ENCODE results near the gene PPP2R3C.
"Not testable (repeated sequence)": the region's sequence is repeated elsewhere in the genome, so short reads cannot be mapped to it uniquely, and the experiment has no call there.

The PPP2R3C gene

DNA sequence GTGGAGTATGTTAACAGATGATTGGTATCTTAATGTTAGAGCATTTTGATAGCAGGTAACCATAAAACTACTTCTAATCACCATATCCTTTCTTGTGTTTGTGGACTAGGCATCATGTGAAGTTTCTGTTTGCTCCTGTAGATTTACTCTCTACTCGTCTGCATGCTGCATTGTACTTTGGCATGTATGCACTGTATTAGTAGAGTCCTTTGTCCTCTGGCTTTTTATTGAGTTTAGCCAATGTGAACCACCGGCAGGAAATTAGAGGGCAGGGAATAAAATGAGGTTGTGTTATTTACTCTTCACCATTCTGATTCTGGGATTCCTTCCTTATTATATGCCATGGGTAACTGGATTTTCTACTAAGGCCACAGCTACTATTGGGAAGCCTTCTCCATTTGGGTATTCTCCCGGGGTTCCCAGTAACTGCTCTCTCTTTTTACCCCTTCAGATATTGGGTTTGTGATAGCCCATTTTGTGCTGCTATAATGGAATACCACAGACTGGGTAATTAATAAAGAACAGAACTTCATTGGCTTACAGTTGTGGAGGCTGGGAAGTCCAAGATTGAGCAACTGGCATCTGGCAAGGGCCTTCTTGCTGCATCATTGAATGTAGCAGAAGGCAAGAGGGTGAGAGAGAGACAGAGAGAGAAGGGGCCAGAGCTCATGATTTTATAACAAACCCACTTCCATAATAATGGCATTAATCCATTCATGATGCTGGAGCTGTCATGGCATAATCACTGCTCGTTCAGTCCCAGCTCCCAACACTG lies 53.4 kb downstream of the PPP2R3C start:
- FAIRE-seq, result no peak
- no peak for DNase-seq (ENCODE audit: extremely low spot score, insufficient read length, low read depth)

- DNase-seq (ENCODE audit: extremely low spot score, insufficient read length, low read depth); FAIRE-seq: not testable (repeated sequence)
These were observed 56.1 kb downstream of the PPP2R3C start for GRCh38 chr14:35065731-35066130.

GRCh38 chr14:35061113-35061791 lies 60.5 kb downstream of the PPP2R3C start:
- not testable (repeated sequence) for DNase-seq (ENCODE audit: extremely low spot score, insufficient read length, low read depth); FAIRE-seq

DNA sequence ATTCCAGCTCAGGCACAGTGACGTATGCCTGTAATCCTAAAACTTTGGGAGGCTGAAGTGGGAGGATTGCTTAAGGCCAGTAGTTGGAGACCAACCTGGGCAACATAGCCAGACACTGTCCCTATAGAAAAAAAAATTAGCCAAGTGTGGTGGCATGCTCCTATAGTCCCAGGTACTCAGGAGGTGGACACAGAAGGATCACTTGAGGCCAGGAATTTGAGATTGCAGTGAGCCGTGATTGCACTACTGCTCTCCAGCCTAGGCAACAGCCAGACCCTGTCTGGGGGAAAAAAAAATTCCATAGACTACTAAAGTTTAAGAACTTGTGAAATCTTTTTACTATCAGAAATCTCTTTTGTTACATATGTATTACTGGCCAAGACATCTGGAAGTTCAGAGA lies 69.2 kb downstream of the PPP2R3C start:
- DNase-seq (ENCODE audit: extremely low spot score, insufficient read length, low read depth), result no peak
- no peak for FAIRE-seq

DNA sequence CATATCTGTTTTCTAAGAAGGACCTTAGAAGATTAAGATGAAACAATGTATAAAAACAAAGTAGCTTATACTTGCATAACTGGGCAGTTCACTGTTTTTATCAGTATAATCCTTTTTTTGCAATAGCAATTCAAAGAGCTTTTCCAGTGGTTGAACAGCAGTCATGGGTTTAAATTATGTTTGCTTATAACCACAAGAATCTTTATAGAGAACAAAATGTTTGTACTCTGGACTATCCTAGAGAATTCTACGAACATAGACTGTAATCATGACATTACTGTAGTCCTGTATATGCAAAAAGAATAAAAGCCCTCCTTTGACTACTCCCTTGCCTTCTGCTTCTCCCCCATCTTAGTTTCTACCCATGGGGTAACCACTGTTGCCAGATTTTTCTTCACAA lies 70.0 kb downstream of the PPP2R3C start:
- no peak for DNase-seq (ENCODE audit: extremely low spot score, insufficient read length, low read depth)
- FAIRE-seq, result no peak

DNA sequence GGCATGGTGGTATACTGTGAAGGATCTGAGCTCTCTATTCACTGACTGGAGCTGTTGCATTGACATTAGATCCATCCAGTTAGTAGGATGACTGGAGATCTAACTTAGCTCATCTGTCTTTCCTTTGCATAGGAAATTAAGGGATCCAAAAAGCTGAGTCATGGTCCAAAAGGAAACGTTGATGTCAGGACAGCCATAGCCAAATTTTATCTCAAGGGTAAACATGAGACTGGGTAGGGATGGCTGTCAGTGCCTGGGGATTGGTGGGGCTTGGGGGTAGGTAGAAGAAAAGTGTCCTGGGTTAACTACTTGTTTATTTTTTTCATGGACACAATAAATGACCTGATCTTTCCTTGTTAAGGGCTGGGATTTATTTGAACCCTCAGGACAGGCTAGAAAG lies 71.1 kb downstream of the PPP2R3C start:
- FAIRE-seq, result no peak
- no peak for DNase-seq (ENCODE audit: extremely low spot score, insufficient read length, low read depth)

GRCh38 chr14:35047976-35048513 lies 73.7 kb downstream of the PPP2R3C start:
- no peak for DNase-seq (ENCODE audit: extremely low spot score, insufficient read length, low read depth)

GRCh38 chr14:35046751-35047536 lies 74.8 kb downstream of the PPP2R3C start:
- DNase-seq (ENCODE audit: extremely low spot score, insufficient read length, low read depth) (no peak), FAIRE-seq (no peak)

More at GRCh38 chr14:35047976-35048513, 73.7 kb downstream of the PPP2R3C start:
- FAIRE-seq, result no peak

DNA sequence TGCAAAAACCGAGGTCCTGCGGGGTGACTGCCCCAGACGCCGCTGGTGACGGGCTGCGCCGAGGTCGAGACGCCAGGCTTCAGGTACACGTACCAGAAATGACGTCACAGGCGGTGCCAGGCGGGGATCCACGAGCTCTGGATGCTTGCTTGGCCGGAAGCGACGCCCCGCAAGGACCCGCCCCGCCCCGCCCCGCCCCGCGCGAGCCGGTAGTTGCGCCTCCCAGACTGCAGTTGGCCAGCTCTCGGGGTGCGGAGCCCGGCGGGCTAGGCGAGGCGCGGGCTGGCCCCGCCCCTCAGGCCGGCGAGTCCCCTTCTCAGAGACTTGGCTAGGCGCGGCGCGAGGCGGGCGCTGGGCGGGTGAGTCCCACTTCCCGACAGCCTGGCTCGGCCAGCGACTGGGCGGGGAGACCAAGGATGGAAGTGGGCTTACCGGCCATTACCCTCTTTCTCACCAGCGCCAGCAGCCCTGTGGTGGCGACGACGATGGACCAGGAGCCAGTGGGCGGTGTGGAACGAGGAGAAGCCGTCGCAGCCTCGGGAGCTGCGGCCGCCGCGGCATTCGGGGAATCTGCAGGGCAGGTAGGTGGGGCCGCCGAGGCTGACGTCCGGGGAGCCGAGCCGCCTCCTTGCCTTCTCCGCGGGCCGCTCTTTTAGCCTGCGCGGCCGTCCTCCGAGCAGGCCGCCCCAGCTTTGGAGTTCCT lies 75.6 kb downstream of the PPP2R3C start, which contains the start of gene FAM177A1:
TSS of gene FAM177A1 (plus strand) at position 225 of the 703 bp plus-strand sequence. CDS start at position 417, 192 bp downstream.
- peak; percentile 88 for FAIRE-seq

DNA sequence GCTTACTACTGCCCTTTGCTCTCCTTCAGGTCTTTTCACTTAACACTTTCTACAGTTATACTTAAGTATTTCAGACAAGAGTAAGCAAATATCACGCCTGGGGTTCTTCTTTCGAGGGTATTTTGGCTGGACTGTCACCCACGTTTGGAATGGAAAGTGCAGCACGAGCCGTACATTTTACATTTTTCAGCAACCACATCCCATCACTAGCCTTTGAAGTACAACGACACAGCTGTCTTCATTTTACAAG lies 76.1 kb downstream of the PPP2R3C start:
- DNase-seq (ENCODE audit: extremely low spot score, insufficient read length, low read depth) (no peak), FAIRE-seq (no peak)

More for the DNA sequence above, 75.6 kb downstream of the PPP2R3C start, which contains the start of gene FAM177A1:
- DNase-seq (ENCODE audit: extremely low spot score, insufficient read length, low read depth), result peak; percentile 95

- DNase-seq (ENCODE audit: extremely low spot score, insufficient read length, low read depth) (no peak), FAIRE-seq (peak; percentile 9)
These were observed 76.6 kb downstream of the PPP2R3C start for GRCh38 chr14:35044939-35045797.

- FAIRE-seq (no peak), DNase-seq (ENCODE audit: extremely low spot score, insufficient read length, low read depth) (no peak)
These were observed 78.7 kb downstream of the PPP2R3C start for GRCh38 chr14:35043046-35043445.

DNA sequence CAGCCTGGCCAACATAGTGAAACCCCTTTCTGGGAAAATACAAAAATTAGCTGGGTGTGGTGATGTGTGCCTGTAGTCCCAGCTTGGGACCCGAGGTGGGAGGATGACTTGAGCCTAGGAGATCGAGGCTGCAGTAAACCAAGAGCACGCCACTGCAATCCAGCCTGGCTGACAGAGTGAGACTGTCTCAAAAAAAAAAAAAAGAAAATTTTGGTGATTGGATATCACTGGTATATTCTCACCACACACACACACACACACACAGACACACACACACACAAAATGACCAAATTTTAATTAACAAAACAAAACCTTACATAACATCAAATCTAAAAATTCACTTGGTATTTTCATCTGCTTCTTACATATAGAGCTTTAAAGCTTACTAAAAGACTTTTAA lies 79.2 kb downstream of the PPP2R3C start:
- DNase-seq (ENCODE audit: extremely low spot score, insufficient read length, low read depth) (no peak), FAIRE-seq (no peak)

DNA sequence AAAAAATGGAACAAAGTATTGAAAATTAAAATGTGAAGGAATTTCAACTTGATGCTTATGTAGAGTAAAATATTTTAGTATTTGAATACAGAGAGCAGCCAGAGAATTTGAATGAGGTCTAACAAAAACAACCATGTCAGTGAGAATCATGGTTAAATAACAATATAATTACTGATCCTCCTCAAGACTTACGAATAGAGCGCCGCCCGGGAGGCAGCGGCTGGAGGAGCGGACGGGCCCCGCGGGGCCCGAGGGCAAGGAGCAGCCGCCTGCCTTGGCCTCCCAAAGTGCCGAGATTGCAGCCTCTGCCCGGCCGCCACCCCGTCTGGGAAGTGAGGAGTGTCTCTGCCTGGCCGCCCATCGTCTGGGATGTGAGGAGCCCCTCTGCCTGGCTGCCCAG lies 83.5 kb downstream of the PPP2R3C start:
- not testable (repeated sequence) for FAIRE-seq; DNase-seq (ENCODE audit: extremely low spot score, insufficient read length, low read depth)

All from GM18507 (cell line).